ENCODE measurements around the gene IL17RC.

GRCh38 chr3:9912294-9912935 lies 4.5 kb upstream of the IL17RC start:
- TF ChIP-seq CTCF (conservative IDR thresholded peaks at IDR 0.05) (no peak), EZH2 (IDR thresholded peaks at IDR 0.05; ENCODE audit: low read depth) (no peak)

Measured in PC-9 (cell line).